Hematopoietic multipotent progenitor cell treated with erythropoietin and hydrocortisone succinate and interleukin-3 and kit ligand, for 15 days (in vitro differentiated cells): Measurements from ENCODE around the gene CHD1L.
"Not testable (repeated sequence)": the region's sequence is repeated elsewhere in the genome, so short reads cannot be mapped to it uniquely, and the experiment has no call there.

Experiments
- DNase-seq: peaks from one replicate; pipeline ENCODE4 v3.0.0-alpha.2; 2015; ENCODE audit warnings: low spot score

The CHD1L gene

GRCh38 chr1:147242449-147243227, at the start of gene CHD1L:
TSS of gene CHD1L (plus strand) at chr1:147242684. CDS start at chr1:147242704, 20 bp downstream.
- peak; percentile 94 for DNase-seq

DNA sequence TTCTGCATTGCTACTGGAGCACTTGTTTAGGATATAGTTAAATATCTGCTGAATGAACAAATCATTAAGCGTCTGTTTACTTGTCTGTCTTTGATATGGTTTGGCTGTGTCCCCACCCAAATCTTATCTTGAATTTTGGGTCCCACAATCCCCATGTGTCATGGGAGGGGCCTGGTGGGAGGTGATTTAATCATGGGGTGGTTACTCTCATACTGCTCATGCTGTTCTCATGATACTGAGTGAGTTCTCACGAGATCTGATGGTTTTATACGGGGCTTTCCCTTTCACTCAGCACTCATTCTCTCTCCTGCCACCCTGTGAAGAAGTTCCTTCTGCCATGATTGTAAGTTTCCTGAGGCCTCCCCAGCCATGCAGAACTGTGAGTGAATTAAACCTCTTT, 45.2 kb upstream of the CHD1L start:
- not testable (repeated sequence) for DNase-seq

GRCh38 chr1:147201276-147201675, 41.2 kb upstream of the CHD1L start:
- no peak for DNase-seq

DNA sequence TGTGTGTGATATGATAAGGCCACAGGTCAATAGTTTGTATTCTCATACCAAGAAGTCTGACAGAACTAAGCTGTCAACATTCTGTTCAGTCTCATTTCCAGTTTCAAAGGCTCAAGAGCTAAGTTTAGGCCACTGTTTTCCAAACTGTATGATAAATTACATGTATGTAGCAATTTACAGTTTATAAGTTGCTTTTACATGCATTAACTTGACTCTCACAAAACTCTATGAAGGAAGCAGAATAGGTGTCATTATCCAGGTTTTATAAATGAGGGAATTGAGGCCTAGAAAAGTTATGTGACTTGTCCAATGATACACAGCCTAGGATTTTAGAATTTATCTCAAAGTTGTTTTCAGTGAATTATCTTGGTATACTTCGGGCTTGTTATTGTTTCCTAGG, 40.7 kb upstream of the CHD1L start:
- no peak for DNase-seq

DNA sequence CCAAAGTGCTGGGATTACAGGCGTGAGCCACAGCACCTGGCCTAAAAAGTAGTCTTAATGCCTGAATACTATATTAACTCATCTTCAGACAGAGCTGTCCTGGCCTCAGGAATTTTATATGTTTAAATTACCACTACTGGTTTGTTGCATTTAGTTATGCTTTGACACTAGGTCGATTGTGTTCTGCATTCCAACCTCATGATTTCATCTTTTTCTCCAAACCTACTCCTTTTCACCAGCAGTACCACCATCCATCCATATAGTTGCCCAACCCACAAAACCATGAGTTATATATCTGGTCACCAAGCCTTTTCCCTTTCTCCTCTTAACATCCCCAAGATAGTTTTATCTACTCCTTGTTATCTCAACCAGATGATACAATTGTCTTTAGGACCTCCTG, 39.9 kb upstream of the CHD1L start:
- no peak for DNase-seq

DNA sequence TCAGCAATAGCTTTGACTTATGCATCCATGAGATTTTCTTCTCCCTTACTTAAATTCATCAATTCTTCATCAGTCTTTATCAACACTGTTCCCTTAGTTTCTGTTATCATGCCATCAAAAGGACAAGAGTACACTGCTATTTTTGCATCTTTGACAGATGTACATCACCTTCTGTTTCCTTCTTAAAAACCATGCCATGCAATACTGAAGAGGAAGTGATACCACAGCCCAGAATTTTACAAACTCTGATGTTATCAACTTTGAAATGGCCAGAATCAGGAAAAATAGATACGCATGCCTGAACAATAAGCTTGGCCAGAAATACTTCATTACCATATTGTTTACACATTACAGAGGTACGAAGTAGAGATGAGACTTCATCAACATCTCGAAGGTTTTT, 38.4 kb upstream of the CHD1L start:
- DNase-seq, result no peak

- no peak for DNase-seq
These were observed 35.3 kb upstream of the CHD1L start for GRCh38 chr1:147207192-147207591.

DNA sequence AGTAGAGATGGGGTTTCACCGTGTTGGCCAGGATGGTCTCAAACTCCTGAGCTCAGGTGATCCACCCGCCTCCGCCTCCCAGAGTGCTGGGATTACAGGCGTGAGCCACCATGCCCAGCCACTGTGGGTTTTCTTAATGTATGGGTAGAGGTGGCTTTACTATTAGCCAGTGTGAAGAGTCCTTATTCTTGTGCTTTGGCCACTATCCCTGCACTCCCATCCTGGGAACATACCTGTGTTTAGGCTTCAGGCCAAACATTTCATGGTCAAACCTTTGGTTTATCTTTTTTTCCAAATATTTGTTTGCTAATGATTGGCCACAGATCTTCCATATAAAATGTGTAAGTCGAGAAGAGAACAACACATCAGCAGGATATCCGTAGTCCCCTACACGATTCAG, 33.9 kb upstream of the CHD1L start:
- no peak for DNase-seq

DNA sequence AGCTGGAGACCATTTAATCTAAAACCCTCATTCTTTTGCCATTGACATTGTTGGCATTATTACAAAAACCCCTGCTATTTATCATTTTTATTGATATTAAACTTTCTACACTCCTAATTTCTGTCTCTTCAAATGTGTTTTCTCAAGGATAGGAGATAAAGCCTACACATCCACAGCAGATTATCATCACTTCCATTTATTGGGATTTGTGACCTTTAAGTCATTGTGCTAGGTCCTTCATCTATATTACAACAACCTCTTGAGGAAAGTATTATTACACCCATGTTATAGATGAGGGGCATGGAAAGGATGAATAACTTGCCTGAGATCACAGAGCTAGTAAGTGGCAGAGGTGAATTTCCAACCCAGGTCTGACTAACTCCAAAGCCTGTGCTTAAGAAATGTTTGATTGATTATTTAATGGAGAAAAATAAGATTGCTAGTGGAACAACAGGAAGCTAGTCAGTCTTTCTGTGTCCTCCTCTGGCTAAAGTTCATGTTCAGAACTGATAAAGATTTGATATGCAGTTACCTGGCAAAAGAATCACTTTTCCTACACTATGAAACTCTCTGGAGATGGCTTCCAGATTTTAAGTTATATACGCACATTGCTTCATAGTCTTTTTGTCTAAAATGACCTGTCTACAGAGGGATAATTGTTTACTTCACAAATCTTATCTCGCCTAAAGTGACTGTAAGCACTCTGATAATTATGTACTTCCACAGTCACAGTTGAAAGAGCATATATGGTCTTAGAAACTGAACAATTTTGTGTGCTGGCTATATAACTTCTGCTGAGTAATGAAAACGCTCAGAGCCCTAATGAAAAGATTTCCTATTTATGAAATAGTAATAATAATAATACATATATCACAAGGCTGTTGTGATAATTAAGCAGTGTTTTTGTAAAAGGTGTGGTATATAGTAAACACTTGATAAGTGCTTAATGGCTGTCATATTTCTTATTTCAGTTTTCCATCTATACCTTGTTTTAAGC, 32.4 kb upstream of the CHD1L start:
- no peak for DNase-seq

GRCh38 chr1:147210987-147211386, 31.5 kb upstream of the CHD1L start:
- no peak for DNase-seq

- DNase-seq, result no peak
These were observed 30.9 kb upstream of the CHD1L start for GRCh38 chr1:147211577-147211976.

DNA sequence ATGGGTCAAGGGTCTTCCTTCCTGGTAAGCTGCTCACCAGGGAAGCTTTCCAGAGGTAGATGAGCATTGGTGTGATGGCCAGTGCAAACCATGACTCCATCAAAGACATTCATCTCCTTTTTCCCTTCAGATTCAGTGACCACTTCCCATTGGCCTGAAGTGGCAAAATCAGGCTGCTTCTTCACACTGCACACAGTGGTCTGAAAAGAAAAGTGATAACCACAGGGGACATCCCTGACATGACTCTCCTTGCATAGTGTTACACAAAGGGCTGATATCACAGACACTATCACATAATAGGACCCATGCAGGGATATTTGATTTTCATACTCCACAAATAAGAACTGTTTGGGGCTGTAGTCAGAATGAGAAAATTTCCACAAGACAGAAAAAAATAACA, 29.2 kb upstream of the CHD1L start:
- DNase-seq, result no peak

DNA sequence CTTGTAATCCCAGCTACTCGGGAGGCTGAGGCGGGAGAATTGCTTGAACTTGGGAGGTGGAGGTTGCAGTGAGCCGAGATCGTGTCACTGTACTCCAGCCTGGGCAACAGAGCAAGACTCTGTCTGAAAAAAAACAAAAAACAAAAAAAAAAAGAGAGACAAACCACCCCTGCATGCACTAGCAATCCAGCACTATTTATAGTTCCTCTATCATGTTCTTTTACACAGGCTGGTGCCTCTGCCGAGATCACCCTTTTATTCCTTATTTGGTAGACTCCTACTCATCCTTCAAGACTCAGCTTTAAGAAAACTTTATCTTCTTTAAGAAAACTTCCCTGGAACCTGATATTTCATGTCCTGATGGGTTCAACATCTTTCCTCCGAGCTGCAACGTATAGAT, 28.2 kb upstream of the CHD1L start:
- no peak for DNase-seq

GRCh38 chr1:147214842-147215539, 27.5 kb upstream of the CHD1L start:
- no peak for DNase-seq

GRCh38 chr1:147215540-147215916, 27.0 kb upstream of the CHD1L start:
- no peak for DNase-seq

GRCh38 chr1:147216124-147216523, 26.4 kb upstream of the CHD1L start:
- DNase-seq, result no peak

GRCh38 chr1:147217141-147217540, 25.3 kb upstream of the CHD1L start:
- DNase-seq, result no peak

DNA sequence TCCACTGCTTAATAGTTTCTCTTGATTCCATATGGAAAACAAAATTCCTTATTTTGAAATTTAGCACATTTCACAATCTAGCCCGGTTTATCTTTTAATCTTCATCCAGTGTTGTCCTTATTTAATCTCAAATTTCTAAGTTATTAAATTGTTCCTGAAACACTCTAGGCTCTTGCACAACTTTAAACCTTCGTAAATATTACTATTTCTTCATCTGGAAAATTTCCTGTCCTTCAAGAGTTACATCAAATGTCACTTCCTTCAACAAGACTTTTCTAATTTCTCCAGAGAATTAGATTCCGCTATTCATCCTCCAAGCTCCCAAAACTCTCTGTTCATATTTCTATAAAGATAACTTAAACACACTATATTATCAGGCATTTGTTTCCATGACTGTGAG, 23.9 kb upstream of the CHD1L start:
- DNase-seq, result no peak

GRCh38 chr1:147223740-147224615, 18.5 kb upstream of the CHD1L start:
- DNase-seq, result no peak

DNA sequence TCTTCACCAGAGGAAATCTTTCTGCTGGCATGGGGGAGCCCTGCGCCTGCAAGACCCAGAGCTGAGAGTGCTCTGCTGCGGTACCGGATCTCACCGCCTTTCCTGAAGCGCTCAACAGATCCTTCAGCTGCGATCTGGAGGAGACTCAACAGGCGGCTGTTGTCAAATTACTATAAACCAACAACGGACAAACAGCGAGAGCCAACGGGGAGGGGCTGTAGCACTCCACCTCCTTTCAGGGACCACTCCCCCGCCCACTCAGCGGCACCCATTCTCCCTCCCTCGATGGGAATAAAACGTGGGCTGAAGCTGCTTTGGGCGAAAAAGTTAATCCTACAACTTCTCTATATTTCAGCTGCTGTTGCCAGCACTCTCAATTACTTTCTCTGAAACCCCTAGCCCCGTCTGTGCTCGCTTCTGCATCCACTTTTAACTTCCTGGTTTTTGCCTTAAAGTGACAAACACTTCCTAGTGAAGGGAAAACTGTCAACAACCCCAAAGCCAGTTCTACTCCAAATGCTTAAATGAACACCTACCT, 17.2 kb upstream of the CHD1L start, which contains the start of gene FMO5:
TSS of gene FMO5 (minus strand) at position 147 of the 538 bp plus-strand sequence. CDS start 310 bp downstream, outside the sequence.
- peak; percentile 7 for DNase-seq

DNA sequence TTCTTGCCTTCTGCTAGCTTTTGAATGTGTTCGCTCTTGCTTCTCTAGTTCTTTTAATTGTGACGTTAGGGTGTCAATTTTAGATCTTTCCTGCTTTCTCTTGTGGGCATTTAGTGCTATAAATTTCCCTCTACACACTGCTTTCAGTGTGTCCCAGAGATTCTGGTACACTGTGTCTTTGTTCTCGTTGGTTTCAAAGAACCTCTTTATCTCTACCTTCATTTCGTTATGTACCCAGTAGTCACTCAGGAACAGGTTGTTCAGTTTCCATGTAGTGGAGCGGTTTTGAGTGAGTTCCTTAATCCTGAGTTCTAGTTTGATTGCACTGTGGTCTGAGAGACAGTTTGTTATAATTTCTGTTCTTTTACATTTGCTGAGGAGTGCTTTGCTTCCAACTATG, 11.5 kb upstream of the CHD1L start:
- not testable (repeated sequence) for DNase-seq
